Esophagus mucosa (tissue), 1 donor: Measurements from ENCODE around the gene ARID1B. TPM values are rescaled to one million over a fixed set of nuclear protein-coding genes. Genes with fewer than 3 reads are reported as not detected.
"Not testable (repeated sequence)": the region's sequence is repeated elsewhere in the genome, so short reads cannot be mapped to it uniquely, and the experiment has no call there.

ENCODE experiments used
- ATAC-seq: fragments of 200-7000 bp; cut with Tn5 transposase; one replicate; pipeline ENCODE4 v1.9.1; 2020
- total RNA-seq: library from RNA; stranded (reverse); gene quantifications from one replicate; pipeline ENCODE4 v1.2.4, GENCODE V29; 2023
- donor health status: DM: yes; HTN: yes; CAD: no.

ARID1B gene
- total RNA-seq, 1 donor from 2014 or later, result 45.7 TPM

DNA sequence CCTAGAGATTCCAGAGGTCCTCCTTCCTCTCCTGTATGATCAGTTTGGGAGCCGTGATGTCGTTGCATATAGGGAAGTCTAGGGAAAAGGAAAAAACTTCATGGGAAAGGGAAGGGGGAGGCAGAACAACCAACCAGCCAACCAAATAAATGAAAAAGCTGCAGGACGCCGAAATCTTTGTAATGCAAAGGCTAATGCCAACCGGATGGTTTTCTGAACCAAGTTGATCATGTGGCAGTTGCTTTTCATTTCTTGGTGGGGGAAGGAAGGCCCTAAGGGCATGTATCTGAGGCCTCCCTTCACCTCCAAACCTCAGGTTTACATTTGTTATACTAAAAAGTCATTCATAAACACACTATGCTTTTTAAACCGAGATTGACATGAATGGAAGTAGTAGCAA lies 167.2 kb downstream of the ARID1B start:
- ATAC-seq, result no peak

DNA sequence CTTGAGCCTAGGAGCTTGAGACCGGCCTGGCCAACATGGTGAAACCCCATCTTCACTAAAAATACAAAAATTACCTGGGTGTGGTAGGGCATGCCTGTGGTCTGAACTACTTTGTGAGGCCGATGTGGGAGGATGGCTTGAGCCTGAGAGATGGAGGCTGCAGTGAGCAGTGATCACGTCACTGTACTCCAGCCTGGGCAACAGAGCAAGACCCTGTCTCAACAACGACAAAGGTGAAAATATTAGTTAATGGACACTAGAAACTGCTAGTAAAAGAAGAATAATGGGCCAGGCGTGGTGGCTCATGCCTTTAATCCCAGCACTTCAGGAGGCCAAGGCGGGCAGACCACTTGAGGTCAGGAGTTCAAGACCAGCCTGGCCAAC lies 168.6 kb downstream of the ARID1B start:
- not testable (repeated sequence) for ATAC-seq

DNA sequence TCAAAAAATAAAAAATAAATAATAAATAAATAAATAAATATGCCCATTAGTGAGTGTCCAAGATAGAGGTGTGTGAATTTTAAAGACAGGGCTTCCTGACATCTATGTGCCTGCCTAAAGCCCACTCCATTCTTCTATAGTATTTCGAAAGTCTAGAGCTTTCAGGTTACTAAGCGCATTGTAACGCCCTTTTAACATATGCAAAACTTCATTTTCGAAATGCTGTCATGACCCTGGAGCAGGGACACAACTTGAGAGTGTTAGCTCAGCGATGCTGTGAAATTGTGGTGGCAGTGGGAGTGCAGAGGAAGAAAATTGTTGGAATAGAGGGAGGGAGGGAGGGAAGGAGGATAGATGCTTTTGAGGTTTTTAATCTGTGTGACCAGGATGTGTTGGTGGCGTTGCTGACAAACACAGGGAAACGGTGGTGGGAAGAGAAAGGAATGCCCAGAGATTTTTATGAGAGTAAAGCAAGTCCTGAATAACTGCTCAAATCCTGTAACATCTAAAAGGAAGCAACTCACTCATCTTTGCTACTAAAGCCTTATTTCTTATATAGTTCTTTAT lies 169.3 kb downstream of the ARID1B start:
- ATAC-seq, result no peak

DNA sequence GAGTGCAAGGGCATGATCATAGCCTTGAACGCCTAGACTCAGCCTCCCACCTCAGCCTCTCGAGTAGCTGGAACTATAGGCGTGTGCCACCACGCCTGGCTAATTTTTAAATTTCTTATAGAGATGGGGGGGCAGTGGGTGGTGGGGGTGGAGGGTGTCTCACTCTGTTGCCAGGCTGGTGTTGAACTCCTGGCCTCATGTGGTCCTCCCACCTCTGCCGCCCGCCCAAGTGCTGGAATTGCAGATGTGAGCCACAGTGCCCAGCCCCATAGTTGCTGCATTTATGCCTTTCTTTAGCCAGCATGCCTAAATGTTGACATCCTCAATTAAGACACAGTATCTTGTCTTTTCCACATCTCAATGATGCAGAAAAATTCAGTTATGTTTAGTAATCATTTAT lies 171.1 kb downstream of the ARID1B start:
- no peak for ATAC-seq

DNA sequence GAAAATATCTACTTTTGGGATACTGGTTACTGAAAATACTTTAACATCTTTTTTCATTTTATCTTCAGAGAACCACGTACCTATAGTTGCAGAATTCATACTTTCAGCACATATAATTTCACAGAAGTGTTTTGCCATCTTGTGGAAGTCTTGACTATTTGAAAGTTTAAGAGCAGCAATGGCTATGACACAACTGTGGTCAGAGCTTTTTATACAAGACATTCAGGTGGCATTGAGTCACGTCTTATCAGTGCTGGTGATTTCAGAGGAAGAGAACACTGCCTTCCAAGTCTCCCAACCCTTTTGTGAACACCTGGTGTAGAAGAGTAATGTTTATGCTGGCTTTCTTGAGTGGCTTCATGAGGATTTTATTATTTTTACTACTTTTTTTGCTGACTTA lies 171.6 kb downstream of the ARID1B start:
- ATAC-seq, result peak; percentile 59

DNA sequence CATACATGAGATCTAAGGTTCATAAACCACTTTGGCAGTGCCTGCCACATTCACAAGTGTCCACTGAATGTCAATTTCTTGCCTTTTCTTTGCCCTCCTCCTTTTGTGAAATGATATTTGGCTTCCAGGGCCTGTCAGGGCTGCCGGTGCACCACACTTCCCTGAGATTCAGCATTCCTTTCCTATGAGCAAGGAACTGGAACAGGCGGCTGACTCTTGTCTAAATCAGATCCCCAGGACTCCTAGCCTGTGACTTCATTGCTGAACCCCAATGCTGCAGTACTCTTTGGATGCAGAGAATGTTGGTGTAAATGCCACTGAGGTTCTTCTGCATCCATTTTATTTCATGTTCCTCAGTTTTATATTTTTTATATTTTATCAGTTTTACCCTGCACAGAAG lies 172.2 kb downstream of the ARID1B start:
- ATAC-seq, result peak; percentile 94

DNA sequence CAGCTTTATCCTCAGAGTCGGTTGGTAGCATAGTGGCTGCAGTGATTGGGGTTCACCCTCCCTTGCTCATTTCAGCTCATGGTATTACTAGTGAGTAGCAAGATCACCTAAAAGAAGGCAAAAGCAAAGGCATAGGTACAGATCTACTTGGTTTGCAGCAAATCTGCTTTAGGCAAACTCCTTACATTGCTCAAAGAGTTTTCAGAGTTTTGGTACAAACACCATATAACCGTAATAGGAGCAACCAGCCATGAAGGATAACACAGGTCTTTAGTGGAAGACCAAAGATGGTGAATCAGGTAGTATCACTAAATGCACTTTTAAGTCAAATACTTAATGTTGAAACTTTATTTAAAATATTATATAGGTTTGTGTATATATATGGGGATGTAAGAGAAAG lies 172.9 kb downstream of the ARID1B start:
- ATAC-seq, result no peak

DNA sequence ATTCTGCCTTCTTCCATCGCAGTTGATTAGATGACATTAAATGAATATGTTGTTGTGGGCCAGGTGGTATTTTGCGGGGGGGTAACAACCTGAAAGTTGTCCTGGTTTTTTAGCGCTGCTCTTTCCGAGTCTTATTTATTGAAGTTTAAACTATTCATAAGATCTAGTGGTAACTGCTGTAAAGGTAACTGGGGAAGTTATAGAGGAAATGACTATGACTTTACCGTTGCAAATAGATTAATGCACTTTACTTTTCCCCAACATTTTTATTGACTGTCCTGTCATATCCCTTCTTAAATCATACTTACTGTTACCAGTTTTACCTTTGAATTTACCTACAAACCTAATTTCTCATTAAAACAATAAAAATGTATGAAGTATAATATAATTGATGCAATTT lies 173.4 kb downstream of the ARID1B start:
- no peak for ATAC-seq

DNA sequence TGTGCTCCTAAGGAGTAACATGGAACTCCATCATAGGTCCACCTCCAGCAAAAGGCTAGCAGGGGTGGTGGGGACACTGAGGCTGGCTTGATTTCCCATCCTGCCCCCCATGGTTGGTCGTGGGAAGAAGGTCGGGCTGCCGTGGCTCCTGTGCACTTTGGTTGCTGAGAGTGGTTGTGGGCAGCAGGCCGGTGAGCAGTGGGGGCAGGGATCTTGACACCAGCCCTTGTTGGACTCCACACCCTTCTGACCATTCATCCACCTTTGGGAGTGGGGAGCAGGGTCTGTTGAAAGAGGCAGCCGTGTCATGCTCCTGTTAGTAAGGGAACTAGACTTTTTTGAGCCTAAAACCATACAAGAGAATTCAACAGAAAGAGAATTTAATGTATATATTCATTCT lies 175.2 kb downstream of the ARID1B start:
- ATAC-seq, result no peak

DNA sequence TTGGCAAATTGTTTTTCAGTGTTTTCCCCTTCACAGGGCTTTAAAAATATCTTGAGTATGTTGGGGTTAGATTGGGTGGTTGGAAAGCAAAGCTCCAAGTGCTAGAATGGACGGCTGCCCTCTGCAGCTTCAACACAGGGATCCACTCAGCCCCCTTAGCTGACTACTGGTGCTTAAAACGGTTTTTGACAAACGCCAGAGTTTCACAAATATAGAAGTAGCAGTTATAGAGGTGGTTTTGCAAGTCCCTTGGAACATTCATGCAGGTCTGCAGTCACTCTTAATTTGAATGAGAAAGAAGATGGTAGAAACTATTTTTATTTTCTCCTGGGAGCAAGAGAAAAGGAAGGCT lies 175.9 kb downstream of the ARID1B start:
- ATAC-seq, result no peak

DNA sequence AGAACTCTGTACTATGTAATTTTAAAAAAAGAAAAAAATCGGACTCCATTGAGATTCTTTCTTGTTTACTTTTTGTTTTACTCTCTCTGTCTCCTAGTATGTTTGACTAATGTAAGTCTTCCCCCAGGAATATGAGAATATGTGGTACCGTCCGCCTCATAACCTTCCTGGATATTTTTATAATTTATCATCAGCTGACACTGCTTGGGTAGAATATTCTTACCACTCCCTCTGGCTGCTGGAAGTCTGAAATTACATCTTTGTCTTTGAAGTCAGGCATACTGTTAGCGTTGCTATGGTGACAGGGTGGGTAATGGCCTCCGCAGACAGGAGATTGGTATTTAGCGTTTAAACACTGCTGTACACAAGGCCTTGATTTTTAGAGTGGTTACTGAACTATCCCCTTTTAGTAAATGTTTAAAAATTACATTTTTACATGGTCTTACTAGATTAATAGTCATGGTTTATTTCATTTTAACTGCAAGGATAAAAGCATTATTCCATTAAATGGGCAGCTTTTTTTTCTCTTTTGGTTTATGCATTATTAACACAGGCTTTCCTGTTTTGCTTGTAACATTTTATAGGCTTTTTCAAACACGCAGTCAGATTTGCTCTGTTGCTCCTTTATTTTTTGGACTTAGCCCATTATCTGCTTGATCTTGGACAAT lies 176.4 kb downstream of the ARID1B start:
- peak; percentile 75 for ATAC-seq

DNA sequence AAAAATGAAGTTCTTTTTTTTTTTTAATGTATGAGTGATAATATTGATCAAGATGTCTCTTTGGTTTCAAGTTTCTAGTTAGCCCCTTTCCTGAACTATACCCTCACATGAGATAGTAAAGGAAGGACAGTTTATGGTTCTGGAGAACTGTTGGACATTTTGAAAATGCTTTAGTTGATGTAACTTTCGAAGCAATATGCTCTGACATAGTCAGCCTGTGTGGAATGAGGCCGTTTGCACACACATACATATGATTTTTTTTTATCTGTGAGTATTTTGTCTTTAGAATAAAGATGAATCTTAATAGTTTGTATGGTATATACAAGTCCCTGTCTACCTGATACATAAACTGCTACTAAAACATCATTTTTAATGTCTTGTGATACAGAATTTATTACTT lies 177.0 kb downstream of the ARID1B start:
- no peak for ATAC-seq

DNA sequence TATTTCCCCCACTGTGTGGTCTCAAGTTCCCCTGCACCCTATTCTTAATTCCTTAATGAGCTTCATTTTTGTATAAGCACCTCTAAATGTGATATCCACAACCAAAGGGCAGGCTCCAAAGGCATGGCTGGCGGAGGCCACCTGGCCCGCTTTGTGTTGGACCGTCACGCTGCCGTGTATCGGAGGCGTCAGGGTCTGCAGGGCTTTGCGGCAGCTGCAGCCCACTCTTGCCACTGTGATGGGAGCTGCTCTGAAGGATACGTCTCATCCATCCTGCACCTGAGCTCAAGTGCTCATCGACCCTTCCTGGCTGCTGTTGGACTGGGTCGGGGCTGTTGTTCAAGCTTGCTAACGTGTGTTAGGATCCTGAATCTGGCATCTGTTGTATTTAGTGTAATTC lies 177.6 kb downstream of the ARID1B start:
- ATAC-seq, result no peak

DNA sequence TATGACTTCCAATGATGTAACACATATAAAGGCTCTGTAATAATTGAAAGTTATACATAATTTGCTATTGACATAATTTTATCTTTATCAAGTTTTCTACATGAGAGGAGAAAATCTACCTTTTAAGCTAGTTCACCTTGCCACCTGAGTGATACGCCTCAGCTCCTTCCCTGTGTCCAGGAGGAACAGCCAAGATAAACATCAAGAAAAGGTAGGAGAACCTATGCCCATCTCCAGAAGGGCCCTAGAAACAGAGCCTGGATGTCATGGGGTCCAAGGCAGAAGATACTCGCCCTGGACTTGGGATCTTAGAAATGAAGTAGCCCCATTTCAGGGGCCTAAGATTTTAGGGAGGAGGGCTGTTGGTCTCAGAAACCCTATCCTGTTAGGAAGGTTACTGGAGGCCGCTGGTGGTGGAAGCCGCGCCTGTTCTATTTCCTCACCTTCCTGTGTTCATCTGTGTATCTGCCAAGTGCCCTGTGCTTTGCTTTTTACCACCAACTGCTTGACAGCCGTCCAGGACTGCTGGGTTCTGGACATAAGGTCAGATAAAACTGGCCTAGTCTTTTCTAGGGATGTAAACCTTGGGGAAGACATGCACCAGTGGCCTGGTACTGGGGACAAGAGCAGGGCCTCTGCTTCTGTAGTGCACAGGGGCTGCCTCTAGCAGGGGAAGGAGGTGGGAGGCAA lies 178.5 kb downstream of the ARID1B start:
- no peak for ATAC-seq

DNA sequence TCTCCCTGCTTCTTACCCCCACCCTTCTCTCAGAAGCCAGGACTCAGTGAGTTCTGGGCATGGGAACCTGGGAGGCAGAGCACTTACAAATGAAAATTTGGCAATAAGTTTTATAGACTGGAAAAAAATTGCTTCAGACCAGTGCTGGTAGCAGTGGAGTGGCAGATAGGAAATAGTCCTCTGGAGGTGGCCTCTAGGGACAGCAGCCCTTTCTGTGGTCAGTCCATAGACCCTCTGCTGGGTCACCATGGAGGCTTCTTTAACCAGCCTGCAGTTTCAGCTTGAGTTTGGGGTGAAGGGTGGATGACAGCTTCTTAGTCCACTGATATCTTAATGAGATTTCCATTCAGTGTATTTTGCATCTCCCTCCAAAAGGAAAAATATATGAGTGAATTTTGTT lies 179.1 kb downstream of the ARID1B start:
- no peak for ATAC-seq

DNA sequence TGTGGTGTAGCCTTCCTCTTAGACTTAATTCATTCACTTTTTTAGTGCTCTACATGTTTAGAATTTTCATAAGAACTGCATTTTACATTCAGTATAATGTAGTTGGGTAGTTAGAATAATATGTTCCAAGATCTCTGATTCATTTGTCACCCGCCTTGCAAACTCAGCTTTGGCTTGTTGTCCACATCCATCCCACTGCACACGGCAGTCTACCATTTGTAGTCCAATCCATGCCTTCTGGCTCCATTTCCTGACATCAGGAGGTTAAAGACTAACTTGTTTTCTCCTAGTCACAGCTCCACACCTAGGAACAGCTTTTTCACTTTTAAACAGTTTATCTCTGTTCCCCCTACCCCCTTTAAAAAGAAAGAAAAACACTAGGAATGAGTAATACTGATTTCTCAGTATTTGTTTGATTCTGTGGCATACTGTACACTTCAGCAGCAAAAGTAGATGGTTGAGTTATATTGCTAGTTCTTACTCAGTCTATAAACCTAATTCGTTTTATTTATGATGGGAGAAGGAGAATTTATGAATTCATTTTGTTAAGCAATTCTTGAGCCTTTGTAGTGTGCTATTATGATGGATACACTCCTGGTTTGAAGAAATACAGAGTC lies 180.9 kb downstream of the ARID1B start:
- no peak for ATAC-seq

DNA sequence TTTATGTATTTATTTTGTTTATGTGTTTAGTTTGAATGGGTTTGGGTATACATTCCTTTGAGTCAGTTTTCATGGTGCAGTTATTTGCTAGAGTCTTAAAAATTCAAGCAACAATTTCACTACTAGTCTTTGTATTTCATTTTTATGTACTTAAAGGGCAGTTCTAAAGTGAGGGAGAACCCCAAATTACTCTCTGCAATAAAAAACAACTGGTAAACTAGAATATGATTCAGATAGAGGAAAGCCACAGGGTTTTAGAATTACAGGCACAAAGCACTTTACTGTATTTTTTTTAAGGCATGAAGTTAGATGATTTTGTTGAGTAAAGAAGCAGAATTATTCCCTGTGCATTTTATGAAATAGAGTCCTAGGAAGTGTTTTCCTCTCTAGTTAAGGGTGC lies 183.3 kb downstream of the ARID1B start:
- ATAC-seq, result no peak

DNA sequence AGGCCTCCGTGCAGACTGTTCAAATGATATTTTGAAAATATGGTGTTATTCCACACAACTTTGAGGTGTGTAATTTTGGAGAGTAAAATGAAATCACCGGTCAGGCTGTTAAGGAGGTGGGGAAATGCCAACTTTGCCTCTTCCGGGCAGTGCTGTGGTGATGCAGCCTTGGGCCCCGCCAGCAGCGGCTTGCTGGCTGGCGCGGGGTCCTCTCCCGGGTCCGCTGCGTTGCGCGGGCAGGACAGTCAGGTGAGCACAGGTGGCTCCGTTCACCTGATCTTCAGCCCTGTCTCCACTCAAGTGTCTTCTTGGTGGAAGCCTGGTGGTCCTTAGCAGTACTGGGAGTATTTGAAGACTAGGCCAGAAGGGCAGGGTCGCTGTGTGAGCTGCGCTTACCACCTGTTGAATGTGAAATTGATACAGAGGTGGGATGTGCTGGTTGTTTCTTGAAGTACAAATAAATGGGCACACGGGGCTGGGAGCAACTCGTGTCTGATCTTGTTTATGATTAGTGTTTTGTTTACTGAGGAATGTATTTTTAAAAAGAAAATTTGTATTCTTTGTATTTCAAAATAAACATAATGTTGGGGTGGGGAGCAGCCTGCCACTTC lies 184.2 kb downstream of the ARID1B start:
- ATAC-seq, result no peak

DNA sequence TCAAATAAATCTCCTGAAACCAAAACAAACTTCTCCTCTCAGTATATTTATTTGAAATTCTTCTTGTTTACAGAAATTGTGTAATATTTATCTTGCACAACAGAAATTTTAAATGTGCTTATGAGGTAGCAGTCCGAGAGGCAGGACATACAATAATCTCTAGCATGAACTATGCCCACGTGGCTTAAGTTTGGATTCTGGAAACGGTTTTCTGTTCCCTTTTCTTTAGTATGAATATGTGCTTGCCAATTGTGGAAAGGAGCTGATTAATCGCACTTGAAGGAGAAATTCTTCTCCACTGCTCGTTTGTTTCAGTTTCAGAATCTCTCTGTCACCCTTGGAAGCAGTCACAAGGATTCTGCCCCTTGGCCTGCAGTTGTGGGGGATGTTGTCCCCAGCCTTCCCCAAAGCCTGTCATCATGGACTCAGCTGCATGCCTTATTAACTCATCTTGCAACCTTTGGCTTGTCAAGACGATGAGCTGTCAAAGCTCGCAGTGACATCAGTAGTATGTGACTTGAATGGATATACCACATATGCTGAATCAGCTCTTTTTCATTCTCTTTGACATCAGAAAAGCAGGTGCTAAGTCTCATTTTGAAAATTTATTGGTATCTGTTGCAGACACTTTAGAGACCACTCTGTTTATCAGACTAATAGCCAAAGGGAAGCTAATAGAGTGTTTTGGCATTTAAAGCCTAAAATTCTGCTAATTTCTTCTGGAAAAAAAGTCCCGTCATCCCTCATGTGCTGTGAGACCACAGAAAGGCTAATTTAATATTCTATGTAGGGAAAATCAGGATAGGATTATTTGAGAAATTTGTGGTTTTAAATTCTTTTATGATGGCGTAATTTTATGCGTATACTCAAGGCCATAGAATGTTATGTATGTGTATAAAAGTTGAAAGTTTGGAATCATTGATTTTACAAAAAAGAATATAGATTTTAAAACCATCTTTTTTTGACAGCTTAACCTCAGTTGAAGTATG lies 186.8 kb downstream of the ARID1B start:
- ATAC-seq, result peak; percentile 60

DNA sequence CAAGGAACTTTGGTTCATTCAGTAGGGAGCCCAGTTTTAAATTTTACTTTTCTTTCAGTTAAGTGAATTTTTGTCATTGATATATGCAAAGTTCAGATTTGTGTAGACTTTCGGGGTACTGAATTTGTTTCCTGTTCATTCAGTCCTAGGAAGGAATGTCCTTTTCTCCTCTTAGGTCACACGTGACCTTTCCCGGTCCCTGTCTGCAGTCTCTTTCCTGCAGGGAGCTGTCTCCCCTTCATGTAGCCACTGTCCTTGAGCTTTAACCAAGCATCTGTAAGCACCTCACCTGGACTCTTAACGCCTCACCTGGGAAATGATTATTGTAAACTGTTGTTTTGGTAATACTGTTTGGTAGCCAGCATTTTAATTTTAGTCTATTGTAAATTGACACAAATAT lies 190.7 kb downstream of the ARID1B start:
- no peak for ATAC-seq

DNA sequence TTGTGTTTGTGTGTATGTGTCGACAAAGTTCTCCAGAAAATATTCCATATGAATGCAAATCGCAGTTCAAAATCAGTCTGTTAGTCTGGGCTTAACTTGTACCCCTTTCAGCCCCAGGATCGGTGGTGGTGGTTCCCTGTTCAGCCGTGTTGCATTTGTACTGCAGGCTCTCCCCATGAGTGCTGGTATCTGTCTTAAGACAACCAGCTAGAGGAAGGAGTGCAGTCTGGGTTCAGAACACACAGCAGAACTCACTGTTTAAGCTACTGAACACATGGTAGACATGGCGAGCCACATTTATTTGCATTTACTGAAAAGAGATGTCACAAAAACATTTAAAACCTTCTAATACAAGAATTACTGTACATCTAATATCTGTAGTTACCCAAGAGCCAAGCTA lies 192.1 kb downstream of the ARID1B start:
- ATAC-seq, result no peak

DNA sequence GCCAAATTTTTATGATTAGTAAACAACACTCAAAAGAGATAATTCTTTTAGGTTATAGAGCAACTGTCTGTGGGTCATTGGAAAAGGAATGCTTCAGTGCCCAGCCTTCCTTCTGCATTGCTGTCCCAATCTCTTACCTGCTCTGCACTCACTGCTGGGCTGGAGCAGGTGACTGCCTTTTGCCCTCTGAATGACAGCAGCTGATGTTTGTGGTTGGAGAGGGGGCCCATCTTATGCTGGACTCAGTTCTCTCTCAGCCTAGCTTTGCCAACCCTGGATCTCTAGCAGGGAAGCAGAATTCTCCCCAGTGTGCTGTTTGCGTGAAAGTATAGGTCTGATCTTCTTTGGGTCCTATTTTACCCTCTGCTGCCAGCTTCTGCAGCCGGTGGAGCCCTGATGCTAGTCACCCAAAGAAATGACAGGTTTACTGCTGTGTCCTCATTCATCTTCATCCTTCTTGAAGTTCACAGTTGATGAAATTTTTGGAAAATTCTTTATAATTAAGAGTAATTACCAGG lies 193.5 kb downstream of the ARID1B start:
- no peak for ATAC-seq
